GM18873 (cell line): ENCODE measurements around the gene UNC13D.
"Not testable (repeated sequence)": the region's sequence is repeated elsewhere in the genome, so short reads cannot be mapped to it uniquely, and the experiment has no call there.

Source experiments
- ATAC-seq: cut with Tn5 transposase; IDR thresholded peaks from one replicate; pipeline ENCODE4 v1.9.1; 2021; ENCODE audit warnings: mild to moderate bottlenecking, moderate library complexity, moderate number of reproducible peaks; ENCODE audit not compliant: unreplicated experiment, low FRiP score

The UNC13D gene

DNA sequence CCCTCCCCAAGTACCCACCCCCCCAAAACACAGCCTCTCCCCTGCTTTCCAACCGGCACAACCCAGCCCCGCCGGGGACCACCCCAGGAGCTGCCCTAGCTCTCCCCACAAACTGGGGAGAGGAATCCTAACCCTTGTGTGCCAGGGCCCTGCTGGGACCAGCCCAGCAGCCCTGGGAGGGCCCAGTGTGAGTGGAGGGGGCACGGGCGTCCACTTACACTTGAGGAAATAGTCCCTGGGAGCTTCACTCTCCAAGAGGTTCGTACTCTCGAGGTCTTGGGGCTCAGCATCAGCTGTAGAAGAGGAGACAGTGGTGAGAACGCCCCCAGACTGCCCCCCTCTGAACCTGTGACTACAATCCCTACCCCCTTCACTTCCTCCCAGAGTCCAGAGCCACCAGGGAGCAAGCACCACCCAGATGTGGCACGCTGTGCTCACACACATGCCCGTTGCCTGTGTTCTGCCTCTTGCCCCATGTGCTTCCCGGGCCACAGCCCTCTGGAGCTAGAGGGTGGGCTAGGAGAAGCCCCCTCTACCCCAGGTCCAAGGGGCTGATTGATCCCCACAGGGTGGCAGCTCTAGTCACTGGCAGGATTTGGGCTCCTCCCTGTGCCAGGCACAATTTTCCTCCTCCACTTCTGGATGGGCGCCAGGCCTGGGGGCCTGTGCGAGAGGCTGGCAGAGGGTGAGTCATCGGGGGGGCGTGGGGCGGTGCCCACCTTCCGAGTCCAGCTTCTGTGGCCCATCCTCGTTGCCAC, 31.2 kb upstream of the UNC13D start:
- no peak for ATAC-seq

DNA sequence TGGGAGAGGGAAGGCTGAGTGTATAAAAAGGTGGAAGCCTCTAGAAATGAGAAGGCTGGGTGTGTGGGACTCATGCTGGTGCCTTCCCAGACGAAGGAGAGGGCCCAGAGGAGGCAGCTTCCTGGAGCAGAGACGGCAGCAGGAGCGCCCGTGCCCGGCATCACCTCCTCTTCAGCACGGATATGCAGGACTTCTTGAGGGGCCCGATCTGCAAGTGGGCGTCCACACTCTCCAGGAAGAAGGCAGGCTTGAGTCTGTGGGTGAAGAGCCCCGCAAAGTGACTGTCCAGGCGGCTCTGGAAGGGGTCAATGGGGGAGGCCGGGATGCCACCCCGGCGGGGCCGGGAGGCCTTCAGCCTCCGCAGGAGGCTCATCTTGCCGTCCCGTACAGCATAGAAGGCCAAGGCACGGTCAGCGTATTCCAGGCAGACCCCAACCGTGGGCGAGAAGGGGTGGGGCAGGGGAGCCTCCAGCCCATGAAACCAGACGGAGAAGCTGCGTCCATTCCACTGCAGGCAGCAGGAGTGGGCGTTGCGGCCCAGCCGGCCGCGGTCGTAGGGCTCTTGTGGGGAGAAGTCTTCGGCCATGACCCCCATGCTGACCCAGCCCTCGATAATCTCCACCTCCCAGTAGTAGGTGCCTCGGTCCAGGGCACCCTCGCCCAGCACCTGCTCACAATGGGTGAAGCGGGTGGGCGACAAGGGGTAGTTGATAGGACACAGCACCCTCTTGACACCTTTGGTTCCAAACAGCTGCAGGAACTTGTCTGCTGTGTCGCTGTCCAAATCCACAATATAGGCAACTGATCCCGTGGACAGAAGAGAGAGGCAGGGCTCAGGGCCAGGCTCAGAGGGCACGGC, 30.3 kb upstream of the UNC13D start:
- no peak for ATAC-seq

DNA sequence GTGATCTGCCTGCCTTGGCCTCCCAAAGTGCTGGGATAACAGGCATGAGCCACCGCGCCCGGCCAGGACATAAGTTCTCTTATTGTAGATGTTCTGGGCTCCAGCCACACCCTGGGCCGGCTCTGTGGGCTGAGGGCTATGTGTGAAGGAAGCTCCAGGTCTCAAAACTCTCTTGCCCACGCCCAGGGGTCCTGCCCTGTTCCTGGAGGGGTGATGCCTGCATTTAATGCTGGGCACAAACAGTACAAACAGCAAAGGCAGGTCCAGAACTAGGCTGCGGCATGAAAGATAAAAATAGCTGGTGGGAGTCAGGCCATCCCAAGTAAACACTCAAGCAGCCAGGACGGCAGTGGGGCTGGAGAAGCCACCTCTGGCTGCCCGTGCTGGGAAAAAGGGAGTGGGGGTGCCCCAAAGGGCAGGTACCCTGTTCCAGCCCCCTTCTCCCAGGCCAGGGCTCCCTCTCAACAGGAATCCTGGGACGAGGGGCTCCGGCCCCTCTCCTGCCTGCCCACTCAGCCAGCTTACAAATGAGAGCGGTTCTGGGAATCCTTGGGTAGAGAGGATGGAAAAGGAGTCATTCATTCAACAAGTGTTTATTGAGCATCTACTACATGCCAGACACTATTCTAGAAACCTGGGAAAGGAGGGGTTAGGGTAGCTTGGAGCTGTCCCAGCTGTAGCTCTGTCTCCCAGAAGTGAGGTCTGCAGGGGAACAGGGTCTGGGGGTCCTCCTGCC, 29.6 kb upstream of the UNC13D start:
- no peak for ATAC-seq

DNA sequence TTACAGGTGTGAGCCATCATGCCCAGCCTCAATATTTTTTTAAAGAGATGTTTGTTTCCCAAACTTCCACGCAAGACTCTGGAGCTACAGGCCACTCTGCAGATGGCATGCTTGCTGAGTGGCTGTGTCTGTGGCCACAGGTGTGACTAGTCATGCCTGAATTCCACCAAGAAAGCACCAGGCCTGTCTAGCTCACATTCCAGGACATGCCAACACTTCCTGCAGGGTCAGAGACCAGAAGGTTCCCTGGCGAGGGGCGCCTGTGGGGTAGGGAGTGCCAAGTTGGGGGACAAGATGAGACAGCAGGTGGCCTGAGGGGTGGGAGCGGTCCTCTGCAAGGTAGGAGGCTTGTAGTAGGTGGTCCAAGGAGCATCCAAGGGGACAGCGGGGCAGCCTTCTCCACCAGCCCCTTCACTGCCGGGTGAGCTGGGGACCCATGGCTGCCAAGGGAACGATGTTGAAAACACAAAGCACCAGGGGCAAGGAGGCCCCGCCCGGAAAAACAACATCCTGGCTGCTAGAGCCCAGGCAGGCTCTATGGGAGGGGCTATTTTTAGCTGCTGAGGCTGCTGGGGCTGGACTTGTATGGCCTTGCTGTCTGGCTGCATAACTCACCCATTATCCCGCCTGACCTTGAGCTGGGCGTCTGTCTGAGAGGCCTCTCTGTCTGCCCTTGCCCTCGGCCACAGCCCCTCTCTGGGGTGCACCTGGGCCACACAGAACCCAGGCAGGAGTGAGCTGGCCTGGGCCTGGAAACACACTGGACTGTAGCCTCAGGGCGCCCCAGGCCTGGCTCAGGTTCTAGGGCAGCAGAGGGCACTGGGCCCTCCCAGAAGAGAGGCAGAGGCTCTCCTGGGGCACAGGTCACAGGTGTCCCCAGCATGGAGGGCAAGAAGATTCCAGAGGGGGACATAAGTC, 28.5 kb upstream of the UNC13D start:
- no peak for ATAC-seq

DNA sequence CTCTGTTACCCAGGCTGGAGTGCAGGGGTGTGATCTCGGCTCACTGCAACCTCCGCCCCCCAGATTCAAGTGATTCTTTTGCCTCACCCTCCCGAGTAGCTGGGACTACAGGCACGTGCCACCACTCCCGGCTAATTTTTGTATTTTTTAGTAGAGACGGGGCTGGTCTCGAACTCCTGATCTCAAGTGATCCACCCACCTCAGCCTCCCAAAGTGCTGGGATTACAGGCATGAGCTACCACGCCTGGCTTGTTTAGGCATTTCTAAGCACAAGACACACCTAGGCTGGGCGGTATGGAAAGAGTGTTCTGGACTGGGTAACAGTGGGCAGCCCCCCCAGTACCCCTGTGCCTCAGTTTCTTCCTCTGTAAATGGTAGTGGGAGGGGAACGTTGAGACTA, 26.0 kb upstream of the UNC13D start:
- not testable (repeated sequence) for ATAC-seq

DNA sequence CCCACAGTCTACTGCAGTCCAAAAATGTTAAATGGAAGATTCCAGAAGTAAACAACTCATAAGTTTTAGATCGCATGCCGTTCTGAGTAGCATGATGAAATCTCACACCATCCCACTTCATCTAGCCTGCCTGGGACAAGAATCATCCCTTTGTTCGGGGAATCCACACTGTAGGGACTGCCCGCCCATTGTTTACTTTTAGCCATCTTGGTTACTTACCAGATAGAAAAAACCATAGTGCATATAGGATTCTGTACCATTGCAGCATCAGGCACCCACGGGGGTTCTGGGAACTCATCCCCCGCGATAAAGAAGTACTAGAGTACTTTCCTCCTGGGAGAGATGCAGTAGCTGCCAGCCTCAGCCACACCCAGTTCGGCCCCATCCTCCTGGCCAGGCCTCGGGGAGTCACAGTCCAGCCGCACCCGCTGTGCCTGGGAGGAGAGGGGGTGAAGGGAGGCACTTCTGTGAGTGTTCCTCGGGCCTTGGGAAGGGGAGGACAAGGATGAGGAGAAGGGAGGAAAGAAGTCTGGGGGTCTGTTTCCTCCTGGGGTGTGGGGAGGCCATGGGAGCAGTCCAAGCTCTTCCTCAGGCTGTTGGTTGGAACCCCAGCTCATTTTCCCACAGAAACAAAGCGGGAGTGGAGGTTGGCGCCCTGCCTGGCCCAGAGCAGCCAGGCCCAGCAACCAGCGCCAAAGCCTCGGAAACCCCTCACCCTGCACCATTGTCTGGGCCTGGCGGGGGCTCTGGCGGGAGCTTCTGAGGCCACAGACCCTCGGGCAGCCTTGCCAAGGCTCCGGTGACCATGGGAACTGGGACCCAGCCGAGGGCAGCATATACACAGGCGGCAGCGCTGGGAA, 25.3 kb upstream of the UNC13D start:
- no peak for ATAC-seq

DNA sequence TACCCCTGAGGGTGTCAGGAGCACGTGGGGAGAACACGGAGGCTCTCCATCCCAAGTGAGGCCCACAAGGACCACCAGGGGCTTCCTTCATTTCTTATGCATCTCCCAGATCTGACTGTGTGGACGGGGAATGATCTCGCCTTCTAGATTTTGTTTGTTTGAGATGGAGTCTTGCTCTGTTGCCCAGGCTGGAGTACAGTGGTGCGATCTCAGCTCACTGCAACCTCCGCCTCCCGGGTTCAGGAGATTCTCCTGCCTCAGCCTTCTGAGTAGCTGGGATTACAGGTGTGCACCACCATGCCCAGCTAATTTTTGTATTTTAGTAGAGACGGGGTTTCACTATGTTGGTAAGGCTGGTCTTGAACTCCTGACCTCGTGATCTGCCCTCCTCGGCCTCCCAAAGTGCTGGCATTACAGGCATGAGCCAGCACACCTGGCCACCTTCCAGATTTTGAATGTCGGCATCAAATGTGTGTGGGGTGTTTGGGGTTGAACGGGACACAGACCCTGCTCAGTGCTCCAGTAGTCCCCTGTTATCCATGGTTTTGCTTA, 24.6 kb upstream of the UNC13D start:
- not testable (repeated sequence) for ATAC-seq

DNA sequence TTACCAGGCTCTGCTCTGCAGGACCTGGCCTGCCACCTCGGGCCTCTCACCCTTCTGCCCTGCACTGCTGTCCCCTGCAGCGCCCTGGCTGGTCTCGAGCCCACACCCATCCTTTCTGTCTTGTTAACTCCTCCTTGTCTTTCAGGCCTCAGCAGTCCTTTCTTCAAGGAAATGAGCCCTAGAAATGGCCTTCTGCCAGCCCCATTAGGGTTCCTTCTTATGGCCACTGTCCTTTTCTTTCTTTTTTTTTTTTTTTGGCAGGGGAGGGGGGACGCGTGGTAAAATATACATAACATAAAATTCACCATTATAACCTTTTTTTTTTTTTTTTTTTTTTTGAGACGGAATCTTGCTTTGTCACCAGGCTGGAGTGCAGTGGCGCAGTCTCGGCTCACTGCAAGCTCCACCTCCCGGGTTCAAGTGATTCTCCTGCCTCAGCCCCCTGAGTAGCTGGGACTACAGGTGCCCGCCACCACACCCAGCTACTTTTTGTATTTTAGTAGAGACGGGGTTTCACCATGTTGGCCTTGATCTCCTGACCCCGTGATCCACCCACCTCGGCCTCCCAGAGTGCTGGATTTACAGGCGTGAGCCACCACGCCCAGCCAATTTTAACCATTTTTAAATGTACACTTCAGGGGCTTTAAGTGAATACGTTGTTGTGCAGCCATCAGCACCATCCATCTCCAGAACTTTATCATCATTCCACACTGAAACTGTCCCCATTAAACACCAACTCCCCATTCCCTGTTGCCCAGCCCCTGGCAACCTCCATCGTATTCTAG, 21.4 kb upstream of the UNC13D start:
- ATAC-seq: not testable (repeated sequence)

DNA sequence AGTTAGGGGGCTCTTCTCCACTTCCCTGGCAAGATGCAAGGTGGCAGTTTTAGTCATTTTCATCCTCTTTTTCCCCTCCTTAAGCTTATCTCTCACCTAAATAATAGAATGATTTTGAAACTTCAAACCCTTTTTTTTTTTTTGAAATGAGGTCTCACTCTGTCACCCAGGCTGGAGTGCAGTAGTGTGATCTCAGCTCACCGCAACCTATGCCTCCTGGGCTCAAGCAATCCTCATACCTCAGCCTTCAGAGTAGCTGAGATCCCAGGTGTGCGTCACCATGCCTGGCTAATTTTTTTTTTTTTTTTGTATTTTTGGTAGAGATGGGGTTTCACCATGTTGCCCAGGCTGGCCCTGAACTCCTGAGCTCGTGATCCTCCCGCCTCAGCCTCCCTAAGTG, 20.7 kb upstream of the UNC13D start:
- not testable (repeated sequence) for ATAC-seq

DNA sequence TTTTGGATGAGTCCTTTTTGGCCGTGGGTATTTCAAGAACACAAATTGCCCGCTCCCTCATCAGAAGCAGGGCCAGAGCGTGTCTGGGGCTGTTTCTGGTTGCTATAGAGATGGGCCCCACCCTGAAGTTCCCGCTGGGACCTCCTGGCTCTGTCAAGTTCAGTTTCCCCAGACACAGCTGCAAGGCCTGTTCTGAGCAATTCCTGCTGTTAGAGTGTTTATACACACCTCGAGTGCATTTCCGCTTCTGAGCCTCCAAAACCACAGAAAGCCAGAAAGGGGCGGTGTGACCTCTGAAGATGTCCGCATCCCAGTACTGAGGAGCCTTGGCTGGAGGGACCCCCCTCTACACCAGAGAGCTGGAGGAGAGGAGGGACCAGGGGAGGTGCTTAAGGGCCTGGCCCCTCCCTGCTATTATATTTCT, 20.3 kb upstream of the UNC13D start:
- ATAC-seq: peak; percentile 77

DNA sequence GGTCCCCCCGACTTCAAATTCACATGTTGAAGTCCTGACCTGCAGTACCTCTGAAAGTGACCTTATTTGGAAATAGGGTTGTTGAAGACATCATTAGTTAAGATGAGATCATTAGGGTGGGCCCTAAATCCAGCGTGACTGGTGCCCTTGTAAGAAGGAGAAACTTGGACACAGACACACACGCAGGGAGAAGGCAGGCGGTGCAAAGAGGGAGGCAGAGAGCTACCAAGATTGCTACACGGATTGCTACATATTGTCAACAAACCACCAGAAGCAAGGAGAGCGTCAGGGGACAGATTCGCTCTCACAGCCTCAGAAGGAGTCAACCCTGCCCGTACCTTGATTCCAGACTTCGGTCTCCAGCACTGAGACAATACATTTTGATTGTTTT, 17.7 kb upstream of the UNC13D start:
- no peak for ATAC-seq

DNA sequence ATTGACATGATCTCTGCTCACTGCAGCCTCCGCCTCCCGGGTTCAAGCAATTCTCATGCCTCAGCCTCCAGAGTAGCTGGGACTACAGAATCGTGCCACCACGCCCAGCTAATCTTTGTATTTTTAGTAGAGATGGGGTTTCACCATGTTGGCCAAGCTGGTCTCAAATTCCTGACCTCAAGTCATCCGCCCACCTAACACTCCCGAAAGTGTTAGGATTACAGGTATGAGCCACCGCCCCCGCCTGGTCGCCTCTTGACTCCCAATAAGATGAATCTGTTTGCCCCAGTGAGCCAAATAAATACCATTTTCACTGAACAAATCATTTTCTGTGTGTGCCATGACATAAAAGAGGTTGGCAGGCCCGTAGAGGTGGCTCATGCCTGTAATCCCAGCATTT, 15.2 kb upstream of the UNC13D start:
- not testable (repeated sequence) for ATAC-seq

DNA sequence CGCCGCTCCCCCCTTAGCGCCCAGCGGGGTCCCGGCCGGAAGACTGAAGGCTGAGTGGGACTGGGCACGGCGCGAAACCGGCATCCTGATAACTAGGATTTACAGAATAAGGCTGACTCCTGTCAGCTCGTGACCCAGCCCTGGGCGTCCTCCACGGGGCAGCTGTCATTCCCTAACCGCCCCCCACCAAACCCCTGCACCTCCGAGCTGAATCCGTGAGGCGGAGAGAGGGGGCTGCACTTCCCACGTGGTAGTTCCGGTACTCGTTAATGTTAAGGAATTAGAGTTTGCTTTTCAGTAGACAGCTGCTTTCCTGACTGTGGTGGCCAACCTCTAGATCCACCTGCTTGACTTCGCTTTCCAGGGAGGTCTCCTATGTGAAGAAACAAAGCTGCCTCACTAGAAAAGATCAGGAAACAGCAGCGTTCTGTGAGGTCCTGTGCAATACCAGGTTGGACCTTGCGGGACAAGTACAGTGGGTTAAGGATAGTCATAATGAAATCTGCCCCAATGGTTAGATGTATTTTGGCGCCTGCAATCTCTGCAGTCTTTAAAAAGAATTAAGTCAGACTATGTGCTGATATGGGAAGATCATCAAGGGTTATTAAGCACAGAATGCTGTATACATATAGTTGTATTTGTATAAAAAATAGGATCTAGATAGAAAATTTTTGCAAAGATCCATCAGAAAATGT, 12.0 kb upstream of the UNC13D start:
- peak; percentile 19 for ATAC-seq

DNA sequence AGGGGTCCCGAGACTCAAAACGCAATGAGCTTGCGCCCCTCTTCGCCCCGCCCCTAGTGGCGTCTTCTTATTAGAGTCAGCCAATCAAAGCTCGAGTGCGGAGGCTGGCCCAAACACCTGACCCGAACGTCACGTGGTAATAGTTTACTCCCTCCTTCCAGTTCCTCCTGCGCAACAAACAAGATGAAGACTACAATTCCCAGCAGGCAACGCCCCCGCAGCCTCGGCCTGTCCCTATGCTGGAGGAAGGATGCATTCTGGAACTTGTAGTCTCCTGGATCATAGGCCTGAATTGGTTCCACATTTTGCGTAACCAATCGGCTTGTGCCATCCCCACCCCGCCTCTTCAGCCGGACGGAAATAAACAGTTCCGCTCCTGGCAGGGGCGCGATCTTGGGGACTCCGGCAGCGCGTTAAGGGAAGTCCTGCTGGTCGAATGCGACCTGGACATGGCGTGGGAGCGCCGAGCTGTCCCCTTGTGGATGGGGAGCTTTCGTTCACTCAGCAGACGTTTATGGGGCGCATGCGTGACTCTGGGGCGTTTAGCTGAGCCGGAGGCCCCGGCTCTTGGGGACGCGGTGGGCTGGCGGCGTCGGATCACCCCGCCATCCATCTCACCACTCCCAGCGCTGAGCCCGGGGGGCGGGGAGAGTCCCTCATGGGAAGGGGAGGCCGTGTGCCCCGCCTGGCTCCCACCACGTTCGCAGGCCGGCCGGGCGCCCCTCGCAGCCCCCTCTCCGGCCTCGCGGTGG, 11.3 kb upstream of the UNC13D start, which contains the start of gene WBP2:
TSS of gene WBP2 (minus strand) at position 26 of the 752 bp plus-strand sequence. CDS start 38 bp downstream, outside the sequence.
- ATAC-seq: peak; percentile 88

DNA sequence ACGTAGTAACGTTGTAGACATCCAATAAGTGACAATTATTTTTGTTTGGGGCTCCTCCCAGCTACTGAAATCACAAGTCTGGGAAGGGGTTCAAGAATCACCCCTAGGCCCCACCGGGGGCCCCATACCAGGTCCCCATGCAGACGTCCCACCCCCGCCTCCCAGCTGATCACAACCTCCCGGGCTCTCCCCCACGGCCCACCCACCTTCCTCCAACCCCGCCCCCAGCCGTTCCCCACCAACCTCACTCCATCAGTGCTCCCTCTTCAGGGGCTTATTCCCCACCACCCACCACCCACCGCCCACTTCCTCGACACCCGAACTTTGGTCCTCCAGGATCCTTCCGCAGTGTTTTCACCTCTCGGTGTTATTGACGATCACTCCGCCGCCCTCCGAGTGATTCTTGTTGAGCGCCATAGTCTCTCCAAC, 10.7 kb upstream of the UNC13D start:
- ATAC-seq: no peak

DNA sequence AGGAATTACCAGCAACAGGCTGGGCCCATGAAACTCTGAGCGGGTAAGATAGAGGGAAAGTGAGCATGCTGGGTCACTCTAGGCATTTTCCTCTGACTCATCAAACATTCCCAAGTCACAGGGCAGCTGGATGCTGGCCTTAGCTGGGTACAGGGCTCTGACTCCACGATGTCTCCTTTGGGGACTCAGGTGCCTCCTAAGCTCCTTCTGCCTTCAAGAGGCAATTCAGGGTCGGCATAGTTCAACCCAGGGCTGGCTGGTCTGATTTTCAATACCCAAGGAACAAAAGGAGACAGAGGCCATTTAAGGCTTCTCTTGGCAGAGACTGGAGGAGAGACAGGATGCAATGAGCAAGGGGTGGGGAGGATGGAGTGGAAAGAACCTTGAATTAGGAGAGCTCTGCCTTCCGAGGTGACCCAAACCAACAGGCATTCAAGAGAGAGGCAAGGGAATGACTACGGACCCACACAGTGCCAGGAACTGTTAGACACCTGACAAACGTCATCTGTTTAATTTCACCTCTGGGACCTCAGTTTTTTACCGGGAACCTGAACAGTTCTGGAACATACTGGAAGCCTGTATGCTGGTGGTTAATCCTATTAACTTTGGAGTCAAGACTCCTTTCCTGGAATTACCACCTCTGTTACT, 10.0 kb upstream of the UNC13D start:
- no peak for ATAC-seq
